ENCODE results near the gene IL17RE. TPM values are rescaled to one million over a fixed set of nuclear protein-coding genes. Genes with fewer than 3 reads are reported as not detected.

The IL17RE gene
- total and polyA plus RNA-seq, 2 of the 13 experiments (the other 11 are each of a cell fraction or from before 2014, with no cell fraction given), result 14.5 to 24.1 TPM

DNA sequence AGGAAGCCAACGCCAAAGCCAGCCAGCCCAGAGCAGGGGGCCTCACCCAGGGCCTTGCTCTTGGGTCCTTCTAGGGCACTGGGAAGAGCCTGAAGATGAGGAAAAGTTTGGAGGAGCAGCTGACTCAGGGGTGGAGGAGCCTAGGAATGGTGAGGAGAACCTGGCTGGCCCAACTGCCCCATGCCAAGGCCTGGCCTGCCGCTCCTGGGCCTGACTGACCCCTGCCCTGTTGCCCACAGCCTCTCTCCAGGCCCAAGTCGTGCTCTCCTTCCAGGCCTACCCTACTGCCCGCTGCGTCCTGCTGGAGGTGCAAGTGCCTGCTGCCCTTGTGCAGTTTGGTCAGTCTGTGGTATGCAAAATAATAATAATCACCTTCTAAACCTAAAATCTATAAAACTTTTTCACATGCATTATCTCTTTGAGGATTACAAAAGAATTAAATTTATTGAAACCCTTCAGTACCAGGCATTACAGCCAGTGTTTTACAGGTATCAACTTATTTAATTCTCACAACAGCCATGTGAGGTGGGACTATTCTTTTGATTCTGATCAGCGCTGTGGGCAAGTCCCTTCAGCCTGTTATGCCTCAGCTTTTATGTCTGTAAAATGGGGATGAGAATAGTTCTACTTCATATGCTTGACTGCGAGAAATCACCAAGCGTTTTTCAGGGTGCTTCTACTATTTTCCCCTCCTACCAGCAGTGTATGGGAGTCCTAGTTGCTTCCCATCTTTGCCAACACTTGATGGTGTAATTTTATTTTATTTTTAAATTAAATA lies 15.8 kb downstream of the IL17RE start:
- no TSS peak for BruUV-seq (replicated peaks)
- 88% methylated on average over 7 of the region's 8 CpGs for WGBS (ENCODE audit: low lambda C conversion rate)
- DNase-seq (ENCODE audit: low spot score) (no peak), FAIRE-seq (no peak), ATAC-seq (no peak)
- POLR2A ChIA-PET, result interaction anchor here (3.1 to 9.0 kb wide), 3 partner anchors 14 to 28 kb away, joined by 31 to 298 read pairs (median 120); partner anchors contain the start of genes CRELD1 and IL17RE
- intact Hi-C loops (cut with micrococcal nuclease; ENCODE audit: unreplicated experiment), result loop anchor here (5.0 kb wide), 1 partner anchor 41 kb away; no protein-coding TSS in a partner anchor
- CTCF ChIA-PET (ENCODE audit: low intra/inter-chr PET ratio, low total read pairs), result no interaction called here
- in situ Hi-C loops (cut with HindIII; ENCODE audit: extremely low pct_ligation_motif_present, low pct_unique_long_range_greater_than_20kb), result no loop called here
- Histone ChIP-seq H3K4me2 (ENCODE audit: low read depth, low read length) (peak overlapping the region; percentile 100), H3K4me1 (ENCODE audit: insufficient read depth, low read length) (peaks cover 37% of the 10 kb centered on the region), H3K9ac (ENCODE audit: insufficient read depth, low read depth, low read length) (peak overlapping the region; percentile 80; the same call in 1 of the 2 replicates), H3K27me3 (ENCODE audit: control insufficient read depth in 1 of 2, insufficient read depth in 2 of 2, low read length in 2 of 2) (no peaks in the 10 kb centered on the region), H2AFZ (ENCODE audit: low read length) (no peak overlapping the region), H3K36me3 (replicated peaks in 1 of 2; ENCODE audit: control insufficient read depth in 1 of 2, insufficient read depth in 2 of 2, low read length in 2 of 2) (no peaks in the 10 kb centered on the region), H3K27ac (ENCODE audit: extremely low read length, insufficient read depth, low read length) (no peak overlapping the region), H4K20me1 (ENCODE audit: insufficient read depth, low read length) (no peaks in the 10 kb centered on the region), H3K4me3 (replicated peaks in 1 of 3; ENCODE audit: insufficient read depth in 1 of 3, low read depth in 2 of 3, low read length in 3 of 3) (peak overlapping the region in 1 of 3 experiments; percentile 86; a peak in 1 of 6 replicates), H3K9me3 (ENCODE audit: low read length) (no peaks in the 10 kb centered on the region), H3K79me2 (ENCODE audit: insufficient read depth, low read length) (peaks cover 3% of the 10 kb centered on the region)
- TF ChIP-seq FOXO1 (CRISPR knock-in tag; IDR thresholded peaks at IDR 0.05), result no peak
- TF ChIP-seq TFDP1 (CRISPR knock-in tag; IDR thresholded peaks at IDR 0.05; ENCODE audit: borderline replicate concordance), result 0 out of 2 replicates have a peak, but pooled peaks have one; percentile 5
- TF ChIP-seq CBFB (CRISPR knock-in tag; IDR thresholded peaks at IDR 0.05), result no peak
- TF ChIP-seq ZNF629 (CRISPR knock-in tag; conservative IDR thresholded peaks at IDR 0.05), result peak; percentile 60

DNA sequence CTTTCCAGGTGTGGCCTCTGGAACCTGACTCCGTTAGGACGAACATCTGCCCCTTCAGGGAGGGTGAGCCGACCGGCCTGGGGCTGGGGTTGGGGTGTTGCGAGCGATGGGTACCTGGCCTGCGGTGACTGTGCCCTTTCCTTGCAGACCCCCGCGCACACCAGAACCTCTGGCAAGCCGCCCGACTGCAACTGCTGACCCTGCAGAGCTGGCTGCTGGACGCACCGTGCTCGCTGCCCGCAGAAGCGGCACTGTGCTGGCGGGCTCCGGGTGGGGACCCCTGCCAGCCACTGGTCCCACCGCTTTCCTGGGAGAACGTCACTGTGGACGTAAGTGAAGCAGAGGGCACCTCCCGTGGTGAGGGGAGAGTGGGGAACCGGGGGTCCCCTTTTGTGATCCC lies 25.5 kb downstream of the IL17RE start:
- no peaks in the 10 kb centered on the region for H3K79me2 ChIP-seq (ENCODE audit: insufficient read depth, low read length)
- ChIA-PET CTCF (ENCODE audit: low intra/inter-chr PET ratio, low total read pairs) (no interaction called here), POLR2A (no interaction called here)
- DNase-seq (ENCODE audit: low spot score) (no peak), FAIRE-seq (no peak), ATAC-seq (no peak)
- peaks cover 13% of the 10 kb centered on the region for H3K4me1 ChIP-seq (ENCODE audit: insufficient read depth, low read length)
- in situ Hi-C loops (cut with HindIII; ENCODE audit: extremely low pct_ligation_motif_present, low pct_unique_long_range_greater_than_20kb) (no loop called here), intact Hi-C loops (cut with micrococcal nuclease; ENCODE audit: unreplicated experiment) (no loop called here)
- H3K4me2 ChIP-seq (ENCODE audit: low read depth, low read length), result no peak overlapping the region
- no peaks in the 10 kb centered on the region; a peak in 1 of 5 replicates for H3K36me3 ChIP-seq (replicated peaks in 1 of 2; ENCODE audit: control insufficient read depth in 1 of 2, insufficient read depth in 2 of 2, low read length in 2 of 2)
- H3K9me3 ChIP-seq (ENCODE audit: low read length), result no peaks in the 10 kb centered on the region
- no peak overlapping the region for H3K4me3 ChIP-seq (replicated peaks in 1 of 3; ENCODE audit: insufficient read depth in 1 of 3, low read depth in 2 of 3, low read length in 3 of 3)
- no peak overlapping the region for H2AFZ ChIP-seq (ENCODE audit: low read length)
- TF ChIP-seq ZFAT (CRISPR knock-in tag; conservative IDR thresholded peaks at IDR 0.05), result no peak
- TF ChIP-seq CREM (IDR thresholded peaks at IDR 0.05), result no peak
- no peak for TF ChIP-seq CREM (CRISPR knock-in tag; IDR thresholded peaks at IDR 0.05)
- no peak for TF ChIP-seq PBX3 (CRISPR knock-in tag; IDR thresholded peaks at IDR 0.05; ENCODE audit: borderline replicate concordance)
- no peak for TF ChIP-seq ATF6 (CRISPR knock-in tag; conservative IDR thresholded peaks at IDR 0.05)
- no peak for TF ChIP-seq RFX3 (CRISPR knock-in tag; IDR thresholded peaks at IDR 0.05)
- no peak for TF ChIP-seq RXRA (CRISPR knock-in tag; IDR thresholded peaks at IDR 0.05)
- no peak for TF ChIP-seq SYNCRIP (IDR thresholded peaks at IDR 0.05; ENCODE audit: insufficient read depth, low read depth, low read length)
- no peak for TF ChIP-seq ZNF564 (CRISPR knock-in tag; IDR thresholded peaks at IDR 0.05)
- TF ChIP-seq HOXA5 (CRISPR knock-in tag; IDR thresholded peaks at IDR 0.05), result no peak
- TF ChIP-seq GFI1 (CRISPR knock-in tag; IDR thresholded peaks at IDR 0.05; ENCODE audit: borderline replicate concordance), result no peak
- H3K9ac ChIP-seq (ENCODE audit: insufficient read depth, low read depth, low read length), result no peak overlapping the region
- H3K27ac ChIP-seq (ENCODE audit: extremely low read length, insufficient read depth, low read length), result no peak overlapping the region
- H4K20me1 ChIP-seq (ENCODE audit: insufficient read depth, low read length), result no peaks in the 10 kb centered on the region
- H3K27me3 ChIP-seq (ENCODE audit: control insufficient read depth in 1 of 2, insufficient read depth in 2 of 2, low read length in 2 of 2), result no peaks in the 10 kb centered on the region
- BruUV-seq (replicated peaks), result no TSS peak
- 98% methylated on average over 11 of the region's 23 CpGs for WGBS (ENCODE audit: low lambda C conversion rate)

All from HepG2 (cell line).